HS-27A (cell line): ENCODE data around the gene WWP2.
"Not testable (repeated sequence)": the region's sequence is repeated elsewhere in the genome, so short reads cannot be mapped to it uniquely, and the experiment has no call there.

Experiments used
- DNase-seq: peaks from one replicate; pipeline ENCODE4 v3.0.0-alpha.2; 2012; ENCODE audit warnings: low read depth, missing footprints

Gene WWP2

DNA sequence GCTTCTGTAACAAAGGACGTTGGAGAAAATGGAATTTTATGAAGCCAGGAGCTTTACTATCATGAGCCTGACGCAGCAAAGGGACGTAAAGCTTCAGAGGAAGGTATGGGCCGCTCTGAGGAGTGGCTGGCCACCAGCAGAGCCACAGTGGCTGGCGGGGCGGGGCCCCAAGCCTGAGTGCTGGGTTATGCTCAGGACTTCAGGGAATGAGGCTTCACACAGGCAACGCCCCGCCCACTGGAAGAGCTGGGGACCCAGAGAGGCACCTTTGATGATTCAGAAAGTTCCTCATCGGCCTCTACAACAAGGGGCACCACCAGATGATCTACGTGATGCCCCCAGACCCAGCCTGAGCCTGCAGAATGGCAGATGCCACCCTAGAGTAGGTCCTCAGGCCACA, 16.2 kb upstream of the WWP2 start:
- no peak for DNase-seq

DNA sequence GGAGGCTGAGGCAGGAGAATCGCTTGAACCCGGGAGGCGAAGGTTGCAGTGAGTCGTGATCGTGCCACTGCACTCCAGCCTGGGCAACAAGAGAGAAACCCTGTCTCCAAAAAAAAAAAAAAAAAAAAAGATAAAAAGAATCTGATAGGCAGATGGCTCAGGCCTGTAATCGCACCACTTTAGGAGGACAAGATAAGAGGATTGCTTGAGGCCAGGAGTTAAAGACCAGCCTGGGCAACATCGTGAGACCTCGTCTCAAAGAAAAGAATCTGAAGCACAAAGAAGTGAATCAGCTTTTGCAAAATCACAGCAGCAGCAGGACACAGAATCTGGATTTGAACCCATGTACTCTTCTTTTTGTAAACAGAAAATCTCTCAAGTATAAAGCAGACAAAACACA, 15.0 kb upstream of the WWP2 start:
- DNase-seq = no peak

DNA sequence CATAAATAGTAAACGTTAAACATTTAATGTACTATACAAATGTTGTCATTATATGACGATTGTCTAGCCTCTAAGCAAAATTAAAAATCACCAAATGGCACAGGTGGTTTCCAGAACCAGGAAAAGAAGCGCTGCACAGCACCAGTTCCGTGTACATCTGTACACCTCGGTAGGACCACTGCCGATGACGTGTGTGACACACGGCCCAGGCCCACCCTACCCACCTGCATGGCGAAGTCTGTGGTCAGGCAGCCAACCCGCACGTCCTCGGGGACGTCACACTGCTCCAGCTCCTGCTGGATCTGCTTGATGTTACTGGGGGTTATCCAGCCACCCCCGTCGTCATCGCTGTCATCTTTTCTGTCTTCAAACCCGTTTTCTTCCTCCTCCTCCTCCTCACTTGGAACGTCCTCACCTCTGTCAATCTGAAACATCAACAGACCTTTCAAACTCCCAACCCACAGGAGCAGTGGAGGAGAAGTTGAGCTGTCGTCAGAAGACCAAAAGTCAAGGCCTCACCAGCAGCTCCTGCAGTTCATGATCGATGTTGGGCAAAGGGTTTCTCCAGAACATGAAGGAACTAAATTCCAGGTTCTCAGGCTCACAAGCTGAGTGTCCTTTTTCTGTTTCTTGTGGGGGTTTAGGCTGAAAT, 13.3 kb upstream of the WWP2 start:
- no peak for DNase-seq

DNA sequence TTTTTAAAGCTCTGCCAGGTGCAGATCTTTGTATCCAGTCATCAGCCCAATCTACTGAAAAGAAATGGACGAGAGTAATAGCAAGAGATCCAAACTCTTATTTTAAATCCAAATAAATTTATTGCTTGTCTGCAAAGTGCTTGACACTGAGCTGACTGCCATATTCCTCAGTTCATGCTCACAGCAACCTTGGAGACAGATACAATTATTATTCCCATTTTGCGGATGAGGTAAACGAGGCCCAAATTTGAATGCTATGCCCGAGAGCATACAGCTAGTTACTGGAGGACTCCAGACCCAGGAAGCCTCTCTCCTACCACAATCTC, 8.0 kb upstream of the WWP2 start:
- no peak for DNase-seq

DNA sequence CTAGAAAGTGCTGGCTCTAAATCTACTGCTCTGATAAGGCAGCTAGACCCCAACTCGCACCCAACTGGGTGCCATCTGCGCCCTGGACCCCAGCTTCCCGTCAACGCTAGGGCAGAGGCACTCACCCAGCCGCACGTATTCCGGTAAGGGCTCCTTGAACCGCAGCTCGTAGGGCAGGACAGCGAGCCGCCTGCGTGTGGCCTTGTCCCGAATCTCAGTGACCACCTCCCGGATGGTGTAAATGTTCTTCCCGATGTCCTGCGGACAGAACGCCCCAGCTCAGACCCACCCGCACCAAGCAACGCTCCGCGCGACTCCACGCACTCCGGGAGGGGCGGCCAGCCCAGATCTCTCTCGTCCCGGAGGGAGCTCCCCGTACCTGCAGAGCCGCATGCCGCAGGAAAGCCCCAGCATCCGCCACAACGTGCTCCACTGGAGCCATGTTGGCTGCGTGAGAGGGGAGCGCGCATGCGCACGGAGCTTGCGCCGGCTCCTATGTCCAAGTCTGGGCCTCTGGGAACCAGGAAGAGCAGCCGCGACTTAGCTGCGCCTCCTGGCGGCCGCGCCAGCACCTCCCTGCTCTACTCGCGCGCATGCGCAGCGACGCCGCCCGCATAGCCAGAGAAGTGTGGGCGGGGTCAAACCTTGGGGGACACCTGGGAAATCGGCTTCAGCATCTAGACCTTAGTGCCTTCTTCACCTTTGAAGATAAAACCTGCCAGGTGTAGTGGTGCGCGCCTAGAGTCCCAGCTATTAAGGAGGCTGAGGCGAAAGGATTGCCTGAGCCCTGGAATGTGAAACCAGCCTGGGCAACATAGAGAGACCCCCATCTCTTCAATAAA, 7.4 kb upstream of the WWP2 start, which contains the start of gene NOB1:
Gene NOB1, minus strand, starts transcription at position 458 of the 842 bp plus-strand sequence. Its CDS starts 16 bp downstream, at position 442.
- peak; percentile 92 for DNase-seq

DNA sequence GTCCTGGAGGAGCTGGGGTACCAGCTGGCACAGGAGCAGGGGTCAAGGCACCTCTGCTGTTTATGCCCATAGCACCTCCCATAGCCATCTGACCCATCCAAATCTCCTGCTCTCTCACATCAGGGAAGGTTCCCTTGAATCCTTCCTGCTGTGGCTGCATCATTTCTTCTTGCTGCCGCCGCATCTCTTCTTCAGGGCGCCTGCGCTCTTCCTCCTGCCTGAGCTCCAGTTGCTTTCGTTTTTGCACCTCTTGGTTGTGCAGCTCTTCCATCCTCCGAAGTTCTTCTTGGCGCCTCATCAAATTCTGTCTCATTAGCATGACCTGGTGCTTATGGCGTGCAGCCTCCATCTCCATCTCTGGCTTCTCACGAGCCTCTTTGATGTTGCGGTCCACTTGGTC, 5.4 kb upstream of the WWP2 start:
- DNase-seq = no peak

DNA sequence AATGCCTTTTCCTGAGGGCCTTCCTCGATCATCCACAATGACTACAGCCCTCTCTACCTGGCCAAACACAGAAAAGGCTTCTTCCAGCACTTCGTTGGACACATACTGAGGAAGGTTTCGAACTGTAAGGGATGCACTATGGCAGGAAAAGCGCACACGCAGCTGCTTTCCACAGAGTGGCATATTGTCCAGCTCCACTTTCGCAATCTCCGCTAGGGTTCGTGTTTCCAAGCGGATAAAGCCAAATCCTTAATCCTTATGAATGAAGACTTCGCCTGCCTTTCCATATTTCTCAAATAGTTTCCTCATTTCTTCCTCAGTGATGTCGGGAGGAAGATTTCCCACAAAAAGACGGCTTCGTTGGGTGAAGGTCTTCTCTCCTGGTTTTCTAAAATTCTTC, 4.8 kb upstream of the WWP2 start:
- DNase-seq = not testable (repeated sequence)

DNA sequence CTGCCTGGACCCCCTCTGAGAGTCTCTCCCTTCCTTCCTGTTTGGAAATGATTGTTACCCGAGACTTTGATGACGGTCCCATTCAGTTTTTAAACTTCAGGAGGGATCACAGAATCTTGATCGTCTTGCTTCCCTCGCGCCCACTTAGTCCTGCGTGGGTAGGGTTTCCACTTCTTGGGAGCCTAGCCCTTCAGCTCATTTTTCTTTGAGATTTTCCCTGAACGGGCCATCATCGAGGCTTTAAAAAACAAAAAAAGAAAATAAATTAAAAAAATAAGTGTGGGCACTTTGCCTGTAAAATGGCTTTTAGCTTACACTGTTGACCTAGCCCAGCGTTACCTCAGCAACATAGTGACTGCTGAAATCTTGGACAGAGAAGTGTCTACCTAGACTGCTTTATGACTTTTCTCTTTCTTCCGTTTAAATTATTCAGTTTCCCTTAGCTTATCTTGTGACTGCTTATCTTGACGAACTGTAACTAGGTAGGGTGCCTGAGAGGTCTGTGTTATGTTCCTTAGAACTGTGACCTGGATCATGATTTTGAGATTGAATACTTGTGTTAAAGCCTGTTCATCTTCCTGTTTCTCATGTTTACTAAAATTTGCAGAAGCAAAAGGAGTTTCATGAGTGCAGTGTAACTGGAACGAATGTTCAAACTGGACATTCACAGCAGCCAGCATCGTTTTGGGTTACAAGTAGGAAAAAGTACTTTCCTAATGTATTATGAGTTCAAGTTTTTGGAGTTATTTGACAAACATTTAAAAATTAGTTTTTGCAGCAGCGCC, 874 bp downstream of the WWP2 start:
- no peak for DNase-seq

DNA sequence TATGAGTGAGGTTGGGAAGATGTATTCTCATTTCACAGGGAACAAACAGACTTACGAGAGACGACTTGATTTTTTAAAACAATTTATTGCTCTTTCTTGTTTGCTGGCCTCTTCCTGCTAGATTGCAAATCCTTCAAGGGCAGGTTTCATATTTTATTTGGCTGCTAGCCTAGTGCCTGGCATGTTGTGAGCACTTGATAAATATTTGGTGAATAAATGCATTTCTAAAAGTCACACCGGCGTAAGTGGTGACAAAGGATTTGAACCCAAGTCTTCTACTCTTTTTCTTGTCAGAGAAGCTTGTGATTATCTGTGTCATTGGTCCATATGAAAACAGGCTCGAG, 1.4 kb downstream of the WWP2 start:
- no peak for DNase-seq

DNA sequence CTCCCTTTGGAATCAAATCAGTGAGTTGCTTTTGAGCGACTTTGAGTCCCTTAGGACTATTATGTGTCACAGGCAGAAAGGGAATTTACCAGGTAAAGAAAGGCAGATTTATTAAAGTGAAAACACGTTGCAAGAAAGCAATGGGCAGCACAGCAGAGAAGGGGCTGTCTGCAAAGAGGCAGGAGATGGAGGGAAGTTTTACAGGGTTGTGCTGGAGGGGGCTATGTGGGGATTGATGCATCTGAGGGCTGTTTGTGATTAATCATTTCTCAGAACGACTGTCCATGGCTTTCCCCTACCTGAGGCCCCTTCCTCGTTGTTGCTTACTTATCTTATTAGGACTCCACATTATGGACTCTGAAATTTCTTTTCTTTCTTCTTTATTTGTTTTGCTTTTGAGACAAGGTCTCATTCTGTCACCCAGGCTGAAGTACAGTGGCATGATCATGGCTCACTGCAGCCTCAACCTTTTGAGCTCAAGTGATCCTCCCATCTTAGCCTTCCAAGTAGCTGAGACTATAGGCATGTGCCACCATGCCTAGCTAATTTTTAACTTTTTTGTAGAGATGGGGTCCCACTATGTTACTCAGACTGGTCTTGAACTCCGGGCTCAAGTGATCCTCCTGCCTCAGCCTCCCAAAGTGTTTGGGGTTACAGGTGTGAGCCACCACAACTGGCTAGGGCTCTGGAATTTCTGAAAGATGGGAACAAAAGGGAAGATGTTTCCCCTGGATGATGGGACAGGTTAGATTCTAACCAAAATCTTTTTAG, 5.5 kb downstream of the WWP2 start:
- no peak for DNase-seq

DNA sequence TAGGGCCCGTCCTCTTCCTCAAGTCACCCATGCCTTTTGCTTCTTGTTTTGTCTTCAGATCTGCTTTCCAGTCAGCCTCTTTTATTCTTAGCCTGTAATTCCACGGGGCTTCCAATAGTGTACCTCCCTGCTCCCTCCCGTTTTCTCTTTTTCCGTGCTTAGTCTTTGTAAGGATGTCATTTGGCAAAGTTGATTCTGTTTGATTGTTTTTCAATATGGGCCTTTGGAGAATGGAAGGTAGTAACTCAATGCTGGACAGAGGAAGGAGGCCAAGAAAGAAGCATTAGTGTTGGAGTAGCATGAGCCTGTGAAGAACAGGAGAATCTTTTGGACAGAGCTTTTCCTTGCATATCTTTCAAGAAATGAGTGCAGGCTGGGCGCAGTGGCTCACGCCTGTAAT, 6.5 kb downstream of the WWP2 start:
- no peak for DNase-seq

DNA sequence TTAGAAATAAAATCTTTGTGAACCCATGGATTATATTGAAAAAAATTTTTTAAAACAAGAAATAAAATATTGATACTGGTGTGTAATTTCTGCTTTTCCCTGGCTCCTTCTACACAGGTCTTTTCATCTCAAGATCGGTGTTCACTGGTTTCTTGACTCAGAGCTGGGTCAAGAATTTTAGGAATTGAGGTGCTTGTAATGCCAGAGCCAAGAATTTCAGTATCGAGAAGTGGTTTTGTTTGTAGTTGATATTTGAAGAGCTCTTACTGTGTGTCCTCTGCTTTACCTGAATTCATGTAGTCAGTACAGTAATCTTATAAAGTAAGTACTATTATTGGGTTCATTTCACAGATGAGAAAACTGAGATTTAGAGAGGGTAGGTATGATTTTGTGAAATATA, 7.3 kb downstream of the WWP2 start:
- DNase-seq = no peak

DNA sequence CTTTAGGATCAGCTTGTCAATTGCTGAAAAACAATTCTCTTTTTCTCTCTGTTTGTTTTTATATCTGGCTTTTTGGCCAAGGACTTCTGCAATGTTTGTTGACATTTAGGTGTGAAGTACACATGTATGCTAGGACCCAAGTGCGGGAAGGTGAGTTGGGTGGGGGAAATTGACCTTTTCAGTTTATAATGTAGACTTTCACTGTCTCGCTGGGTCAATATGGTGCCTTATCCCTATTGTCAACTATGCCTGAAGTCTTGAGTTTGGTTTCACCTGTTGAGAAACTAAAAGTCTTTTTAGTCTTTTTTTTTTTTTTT, 9.5 kb downstream of the WWP2 start:
- DNase-seq = no peak

DNA sequence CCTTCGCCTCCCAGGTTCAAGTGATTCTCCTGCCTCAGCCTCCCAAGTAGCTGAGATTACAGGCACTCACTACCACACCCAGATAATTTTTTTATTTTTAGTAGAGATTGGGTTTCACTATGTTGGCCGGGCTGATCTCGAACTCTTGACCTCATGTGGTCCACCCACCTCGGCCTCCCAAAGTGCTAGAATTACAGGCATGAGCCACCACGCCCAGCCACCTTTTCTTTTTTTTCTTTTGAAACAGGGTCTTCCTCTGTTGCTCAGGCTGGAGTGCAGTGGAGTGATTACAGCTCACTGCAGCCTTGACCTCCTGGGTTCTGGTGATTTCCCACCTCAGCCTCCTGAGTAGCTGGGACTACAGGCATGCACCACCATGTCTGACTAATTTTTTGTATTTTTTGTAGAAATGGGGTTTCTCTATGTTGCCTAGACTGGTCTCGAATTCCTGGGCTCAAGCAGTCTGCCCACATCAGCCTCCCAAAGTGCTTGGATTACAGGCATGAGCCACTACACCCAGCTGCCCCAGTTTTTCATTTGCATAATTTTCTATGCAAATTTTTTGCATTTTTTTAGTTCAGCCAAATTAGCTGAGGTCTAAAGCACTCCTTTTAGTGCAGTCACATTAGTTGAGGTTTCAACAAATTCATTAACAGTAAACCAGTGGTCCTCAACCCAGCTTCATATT, 11.3 kb downstream of the WWP2 start:
- no peak for DNase-seq

DNA sequence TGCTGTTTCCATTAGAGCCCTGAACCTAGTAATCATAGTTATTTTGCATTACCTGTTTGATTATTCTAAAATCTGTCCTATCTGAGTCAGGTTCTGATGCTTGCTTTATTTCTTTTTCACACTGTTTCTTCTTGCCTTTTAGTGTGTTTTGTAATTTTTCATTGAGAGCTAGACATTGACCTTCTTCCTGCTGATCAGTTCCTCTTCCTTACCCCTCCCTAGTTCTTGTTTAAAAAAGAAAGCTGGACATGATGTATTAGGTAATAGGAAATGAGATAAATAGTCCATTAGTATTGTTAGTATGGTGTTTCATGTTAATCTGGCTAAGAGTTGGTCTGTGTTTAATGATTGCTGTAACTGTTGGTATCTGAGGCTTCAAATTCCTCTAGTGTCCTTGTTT, 13.4 kb downstream of the WWP2 start:
- DNase-seq = no peak

DNA sequence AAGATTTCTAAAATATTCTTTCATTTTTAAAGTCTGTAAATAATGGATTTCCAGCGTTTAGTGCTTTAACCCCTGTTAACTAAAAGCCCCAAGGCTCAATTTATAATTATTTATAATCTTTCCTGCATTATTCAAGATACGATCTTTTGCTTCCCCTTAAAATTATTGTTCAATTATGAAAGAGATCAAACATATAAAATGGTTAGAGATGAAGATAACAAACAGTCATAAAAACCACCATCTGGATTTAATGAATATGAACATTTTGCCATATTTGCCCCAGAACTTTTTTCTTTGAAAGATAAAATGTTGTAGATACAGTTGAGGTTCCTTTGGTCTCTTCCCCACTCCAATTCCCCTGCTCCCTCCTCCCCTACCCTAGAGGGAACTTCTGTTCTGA, 17.6 kb downstream of the WWP2 start:
- DNase-seq = no peak

DNA sequence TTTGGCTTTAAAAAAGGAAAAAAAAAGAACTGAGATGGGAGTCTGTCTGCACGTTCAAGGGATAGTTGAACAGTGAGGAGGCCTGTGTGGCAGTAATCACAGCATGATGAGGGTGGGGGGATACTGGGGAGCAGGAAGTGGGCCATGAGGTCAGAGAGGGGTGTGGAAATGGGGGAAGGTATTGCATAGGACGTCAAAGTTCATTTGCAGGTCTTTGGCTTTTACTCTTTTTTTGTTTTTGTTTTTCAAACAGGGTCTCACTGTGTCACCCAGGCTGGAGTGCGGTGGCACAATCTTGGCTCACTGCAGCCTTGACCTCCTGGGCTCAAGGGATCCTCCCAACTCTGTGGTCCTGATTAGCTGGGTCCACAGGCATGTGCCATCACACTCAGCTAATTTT, 19.0 kb downstream of the WWP2 start:
- no peak for DNase-seq

DNA sequence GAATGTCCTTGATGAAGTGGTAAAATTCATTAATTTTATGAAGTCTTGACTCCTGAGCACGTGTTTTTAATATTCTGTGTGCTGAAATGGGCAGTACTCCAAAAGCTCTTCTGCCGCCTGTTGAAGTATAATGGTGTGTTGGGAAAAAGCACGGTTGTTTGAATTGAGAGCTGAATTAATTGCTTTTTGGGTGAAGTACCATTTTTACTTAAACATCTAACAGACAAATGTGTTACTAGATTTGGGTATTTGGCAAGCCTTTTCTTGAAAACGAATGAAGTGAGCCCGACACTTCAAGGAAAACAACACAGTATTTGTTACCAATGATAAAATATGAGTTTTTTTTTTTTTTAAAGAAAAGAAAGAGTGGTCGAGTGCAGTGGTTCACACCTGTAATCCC, 22.5 kb downstream of the WWP2 start:
- no peak for DNase-seq

DNA sequence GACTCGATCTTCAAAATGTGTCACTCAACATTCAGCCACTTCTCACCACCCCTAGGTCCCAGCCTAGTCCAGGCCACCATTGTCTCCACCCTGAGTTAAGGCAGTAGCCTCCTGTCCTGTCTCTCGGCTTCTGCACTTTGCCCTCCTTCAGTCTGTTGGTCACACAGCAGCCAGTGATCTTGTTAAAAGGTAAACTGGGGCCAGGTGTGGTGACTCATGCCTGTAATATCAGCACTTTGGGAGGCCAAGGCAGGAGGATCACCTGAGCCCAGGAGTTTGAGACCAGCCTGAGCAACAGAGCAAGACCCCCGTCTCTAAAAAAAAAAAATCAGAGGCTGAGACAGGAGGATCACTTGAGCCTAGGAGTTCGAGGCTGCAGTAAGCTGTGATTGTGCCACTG, 25.8 kb downstream of the WWP2 start:
- DNase-seq = no peak

DNA sequence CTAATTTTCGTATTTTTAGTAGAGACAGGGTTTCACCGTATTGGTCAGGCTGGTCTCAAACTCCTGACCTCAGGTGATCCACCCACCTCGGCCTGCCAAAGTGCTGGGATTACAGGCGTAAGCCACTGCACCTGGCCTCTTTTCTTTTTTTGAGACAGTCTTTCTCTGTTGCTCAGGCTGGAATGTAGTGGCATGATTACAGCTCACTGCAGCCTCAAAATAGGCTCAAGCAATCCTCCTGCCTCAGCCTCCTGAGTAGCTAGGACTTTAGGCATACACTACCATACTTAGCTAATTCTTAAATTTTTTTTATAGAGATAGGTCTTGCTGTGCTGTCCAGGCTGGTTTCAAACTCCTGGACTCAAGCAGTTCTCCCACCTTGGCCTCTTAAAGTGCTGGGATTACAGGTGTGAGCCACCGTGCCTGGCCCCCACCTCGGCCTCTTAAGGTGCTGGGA, 29.3 kb downstream of the WWP2 start:
- not testable (repeated sequence) for DNase-seq

DNA sequence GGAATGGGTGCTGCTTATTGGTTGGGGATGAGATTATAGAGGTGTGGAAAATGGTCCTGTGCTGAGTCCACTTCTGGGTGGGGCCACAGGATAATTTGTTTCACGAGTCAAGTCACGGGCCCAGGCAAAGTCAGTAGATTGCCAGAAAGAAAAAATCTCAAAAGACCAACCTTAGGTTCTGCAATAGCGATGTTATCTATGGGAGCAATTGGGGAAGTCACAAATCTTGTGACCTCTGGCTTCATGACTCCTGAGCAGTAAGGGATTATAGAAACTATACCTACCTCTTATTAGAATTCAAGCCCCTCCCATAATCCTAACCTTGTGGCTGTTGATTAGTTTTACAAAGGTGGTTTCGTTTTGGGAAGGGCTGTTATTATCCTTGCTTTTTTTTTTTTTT, 31.4 kb downstream of the WWP2 start:
- no peak for DNase-seq

DNA sequence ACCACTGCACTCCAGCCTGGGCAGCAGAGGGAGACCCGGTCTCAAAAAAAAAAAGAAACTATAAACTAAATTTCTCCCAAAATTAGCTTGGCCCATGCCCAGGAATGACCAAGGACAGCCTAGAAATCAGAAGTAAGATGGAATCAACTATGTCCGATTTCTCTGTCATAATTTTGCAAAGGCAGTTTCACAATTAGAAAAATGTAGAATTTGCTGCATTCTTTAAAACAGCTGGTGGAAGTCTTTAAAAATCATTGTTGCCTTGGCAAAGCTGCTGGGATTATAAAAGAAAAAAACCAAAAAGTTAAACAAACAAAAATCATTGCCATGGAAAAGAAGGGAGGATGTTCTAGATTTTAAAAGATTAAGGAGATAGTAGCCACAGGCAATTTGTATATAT, 32.4 kb downstream of the WWP2 start:
- no peak for DNase-seq
